GM19351 (cell line): Measurements from ENCODE around the gene LARGE2.

Experiments
- ATAC-seq: cut with Tn5 transposase; IDR thresholded peaks from one replicate; pipeline ENCODE4 v1.9.1; 2021; ENCODE audit warnings: mild to moderate bottlenecking, moderate library complexity; ENCODE audit not compliant: unreplicated experiment

The LARGE2 gene

GRCh38 chr11:45927684-45928413 is 5.4 kb downstream of the LARGE2 start:
- no peak for ATAC-seq

- no peak for ATAC-seq
Measured at GRCh38 chr11:45928535-45929215, 6.2 kb downstream of the LARGE2 start.

- peak; percentile 8 for ATAC-seq
Measured at GRCh38 chr11:45929486-45930030, 7.1 kb downstream of the LARGE2 start.

- ATAC-seq = peak; percentile 97
Measured at GRCh38 chr11:45930031-45930794, 7.8 kb downstream of the LARGE2 start.

- no peak for ATAC-seq
Measured at GRCh38 chr11:45930951-45931570, 8.6 kb downstream of the LARGE2 start.

GRCh38 chr11:45931739-45932138 is 9.3 kb downstream of the LARGE2 start:
- ATAC-seq = no peak

GRCh38 chr11:45932217-45932616 is 9.8 kb downstream of the LARGE2 start:
- no peak for ATAC-seq

- no peak for ATAC-seq
Measured at GRCh38 chr11:45933131-45933831, 10.8 kb downstream of the LARGE2 start.

GRCh38 chr11:45933846-45934579 is 11.6 kb downstream of the LARGE2 start:
- no peak for ATAC-seq

- ATAC-seq = no peak
Measured at GRCh38 chr11:45934580-45935318, 12.3 kb downstream of the LARGE2 start.

GRCh38 chr11:45935349-45936064 is 13.1 kb downstream of the LARGE2 start:
- ATAC-seq = no peak

- ATAC-seq = no peak
Measured at GRCh38 chr11:45936511-45937054, 14.1 kb downstream of the LARGE2 start.

GRCh38 chr11:45937916-45938315 is 15.5 kb downstream of the LARGE2 start:
- no peak for ATAC-seq

- no peak for ATAC-seq
Measured at GRCh38 chr11:45939836-45940235, 17.4 kb downstream of the LARGE2 start.

- no peak for ATAC-seq
Measured at GRCh38 chr11:45941285-45941684, 18.8 kb downstream of the LARGE2 start.

- ATAC-seq = no peak
Measured at GRCh38 chr11:45942381-45942780, 19.9 kb downstream of the LARGE2 start.

- no peak for ATAC-seq
Measured at GRCh38 chr11:45945397-45945999, 23.0 kb downstream of the LARGE2 start.

- ATAC-seq = no peak
Measured at GRCh38 chr11:45947885-45948284, 25.4 kb downstream of the LARGE2 start.
